H7 (cell line): ENCODE measurements around the gene KCND2. TPM values are rescaled to one million over a fixed set of nuclear protein-coding genes. Genes with fewer than 3 reads are reported as not detected.
A peak's percentile ranks its signal among the peaks of the same experiment; 100 is the strongest.

Experiments used
- DNase-seq: peaks from one replicate; pipeline ENCODE4 v3.0.0; 2012
- H3K27me3 ChIP-seq: 2 replicates; pipeline ENCODE4 v1.6.0; 2011; ENCODE audit warnings: mild to moderate bottlenecking, low read length; ENCODE audit not compliant: control insufficient read depth, insufficient read depth
- H3K36me3 ChIP-seq: replicated peaks from 2 replicates; pipeline ENCODE4 v1.5.1; 2011; ENCODE audit warnings: low read length; ENCODE audit not compliant: control insufficient read depth, insufficient read depth
- H3K4me3 ChIP-seq: 2 replicates; pipeline ENCODE4 v1.5.1; 2011; ENCODE audit warnings: low read depth, mild to moderate bottlenecking, control low read depth, low read length, moderate library complexity; ENCODE audit not compliant: insufficient read depth
- total RNA-seq: library from RNA; depleted of rRNA; stranded (reverse); fragments of >200 nt; shearing (Covaris generic); gene quantifications from 2 replicates; pipeline ENCODE4 v1.2.3, GENCODE V29; 2014

KCND2 gene
- total RNA-seq, 1 experiment from 2014 or later: 3.4 TPM

GRCh38 chr7:120276720-120277119, 3.7 kb downstream of the KCND2 start:
- peaks cover 20% of the 10 kb centered on the region for H3K27me3 ChIP-seq
- H3K4me3 ChIP-seq: no peak overlapping the region
- no peaks in the 10 kb centered on the region for H3K36me3 ChIP-seq
- no peak for DNase-seq

GRCh38 chr7:120278773-120279172, 5.8 kb downstream of the KCND2 start:
- Histone ChIP-seq H3K36me3 (no peaks in the 10 kb centered on the region), H3K4me3 (no peak overlapping the region), H3K27me3 (peaks cover 8% of the 10 kb centered on the region)
- DNase-seq: no peak

GRCh38 chr7:120280743-120281142, 7.8 kb downstream of the KCND2 start:
- Histone ChIP-seq H3K4me3 (no peak overlapping the region), H3K36me3 (no peaks in the 10 kb centered on the region), H3K27me3 (no peaks in the 10 kb centered on the region)
- no peak for DNase-seq

GRCh38 chr7:120293027-120293426, 20.1 kb downstream of the KCND2 start:
- no peaks in the 10 kb centered on the region for H3K36me3 ChIP-seq

GRCh38 chr7:120302190-120302589, 29.2 kb downstream of the KCND2 start:
- no peak for DNase-seq
- no peaks in the 10 kb centered on the region for H3K27me3 ChIP-seq
- no peak overlapping the region for H3K4me3 ChIP-seq
- H3K36me3 ChIP-seq: no peaks in the 10 kb centered on the region

More at GRCh38 chr7:120293027-120293426, 20.1 kb downstream of the KCND2 start:
- no peak for DNase-seq
- Histone ChIP-seq H3K27me3 (no peaks in the 10 kb centered on the region), H3K4me3 (no peak overlapping the region)

GRCh38 chr7:120303105-120303504, 30.1 kb downstream of the KCND2 start:
- H3K4me3 ChIP-seq: no peak overlapping the region
- no peaks in the 10 kb centered on the region for H3K27me3 ChIP-seq
- DNase-seq: no peak
- no peaks in the 10 kb centered on the region for H3K36me3 ChIP-seq

- H3K27me3 ChIP-seq: no peaks in the 10 kb centered on the region
- H3K36me3 ChIP-seq: no peaks in the 10 kb centered on the region
- DNase-seq: no peak
- H3K4me3 ChIP-seq: no peak overlapping the region
Observed at GRCh38 chr7:120304674-120305073, 31.7 kb downstream of the KCND2 start.

- Histone ChIP-seq H3K36me3 (no peaks in the 10 kb centered on the region), H3K4me3 (no peak overlapping the region), H3K27me3 (no peaks in the 10 kb centered on the region)
- DNase-seq: no peak
Observed at GRCh38 chr7:120307991-120308545, 35.1 kb downstream of the KCND2 start.

- no peak for DNase-seq
- Histone ChIP-seq H3K27me3 (no peaks in the 10 kb centered on the region), H3K36me3 (no peaks in the 10 kb centered on the region), H3K4me3 (no peak overlapping the region)
Observed at GRCh38 chr7:120311028-120311788, 38.2 kb downstream of the KCND2 start.

GRCh38 chr7:120320218-120320961, 47.4 kb downstream of the KCND2 start:
- no peak overlapping the region for H3K4me3 ChIP-seq
- no peaks in the 10 kb centered on the region for H3K27me3 ChIP-seq

GRCh38 chr7:120327054-120327453, 54.1 kb downstream of the KCND2 start:
- no peak for DNase-seq
- Histone ChIP-seq H3K27me3 (no peaks in the 10 kb centered on the region), H3K4me3 (no peak overlapping the region), H3K36me3 (no peaks in the 10 kb centered on the region)

More at GRCh38 chr7:120320218-120320961, 47.4 kb downstream of the KCND2 start:
- no peaks in the 10 kb centered on the region for H3K36me3 ChIP-seq
- no peak for DNase-seq

- no peaks in the 10 kb centered on the region for H3K27me3 ChIP-seq
- H3K36me3 ChIP-seq: no peaks in the 10 kb centered on the region
- no peak for DNase-seq
Observed at GRCh38 chr7:120332433-120332832, 59.5 kb downstream of the KCND2 start.

GRCh38 chr7:120334475-120334874, 61.5 kb downstream of the KCND2 start:
- H3K27me3 ChIP-seq: no peaks in the 10 kb centered on the region
- H3K4me3 ChIP-seq: no peak overlapping the region
- no peaks in the 10 kb centered on the region for H3K36me3 ChIP-seq
- DNase-seq: no peak

More at GRCh38 chr7:120332433-120332832, 59.5 kb downstream of the KCND2 start:
- no peak overlapping the region for H3K4me3 ChIP-seq

- no peak overlapping the region for H3K4me3 ChIP-seq
- peak; percentile 26 for DNase-seq
- no peaks in the 10 kb centered on the region for H3K36me3 ChIP-seq
- H3K27me3 ChIP-seq: no peaks in the 10 kb centered on the region
Observed at GRCh38 chr7:120337308-120337907, 64.4 kb downstream of the KCND2 start.
